Endothelial cell of umbilical vein (primary cell): ENCODE data around the gene WASF2. TPM values are rescaled to one million over a fixed set of nuclear protein-coding genes. Genes with fewer than 3 reads are reported as not detected.

Experiments used
- BruUV-seq: library from RNA; stranded (reverse); fragments of 400-500 nt; replicated peaks from 2 replicates; lab custom pipeline; 2021; lab: Mats Ljungman, UMichigan
- CTCF ChIA-PET: fragments of 300-600, 350-600 bp; sonication (Branson Sonifier 250); formaldehyde crosslinking; loops from one replicate; lab custom pipeline; 2021; ENCODE audit warnings: antibody characterized with exemption, inconsistent platforms; lab: Charles Lee
- POLR2A ChIA-PET: fragments of 300-600, 350-600 bp; sonication (Branson Sonifier 250); formaldehyde crosslinking; loops from one replicate; lab custom pipeline; 2021; ENCODE audit warnings: antibody characterized with exemption, inconsistent platforms; lab: Charles Lee
- DNase-seq: peaks from one replicate; pipeline ENCODE4 v3.0.0-alpha.2; 2011; ENCODE audit warnings: low read depth, low spot score
- FAIRE-seq: peaks from 2 replicates; lab custom pipeline; 2011; peaks lifted over from hg19 to GRCh38; lab: Jason Lieb, UNC
- H2AFZ ChIP-seq: 2 replicates; pipeline ENCODE4 v1.6.0; 2012; ENCODE audit warnings: low read depth, low read length, control low read depth, inconsistent platforms
- H3K27ac ChIP-seq: 2 replicates; pipeline ENCODE4 v1.5.1; 2011; ENCODE audit warnings: low read depth, mild to moderate bottlenecking, control low read depth, low read length, moderate library complexity; ENCODE audit not compliant: insufficient read depth
- H3K27me3 ChIP-seq, 2 experiments: 2 replicates each; pipeline versions ENCODE4 v1.6.0 to v1.6.1; 2011; ENCODE audit warnings: low read length in 2 of 2, mixed read lengths in 1 of 2; ENCODE audit not compliant: control insufficient read depth in 2 of 2, insufficient read depth in 2 of 2
- H3K36me3 ChIP-seq, 2 experiments: 2 replicates in 1 of 2; 3 replicates in 1 of 2; pipeline ENCODE4 v1.5.1; 2011; ENCODE audit warnings: low read length in 2 of 2, mild to moderate bottlenecking in 1 of 2, moderate library complexity in 1 of 2; ENCODE audit not compliant: control insufficient read depth in 2 of 2, insufficient read depth in 2 of 2; ENCODE audit errors: extremely low read depth in 1 of 2
- H3K4me1 ChIP-seq: 3 replicates; pipeline ENCODE4 v1.5.1; 2011; ENCODE audit warnings: mild to moderate bottlenecking, low read length; ENCODE audit not compliant: control insufficient read depth, insufficient read depth; ENCODE audit errors: extremely low read depth
- H3K4me2 ChIP-seq: 2 replicates; pipeline ENCODE4 v1.6.1; 2011; ENCODE audit warnings: low read length, control low read depth, mixed read lengths; ENCODE audit not compliant: insufficient read depth
- H3K4me3 ChIP-seq, 3 experiments: fragments of 200-600 bp in 1 of 3; sonication (generic), shearing (Covaris generic) in 1 of 3; replicated peaks in 1 of 3; 2 replicates each; pipeline ENCODE4 v1.5.1; 2011 to 2016; ENCODE audit warnings: control low read depth in 3 of 3, low read length in 3 of 3, mild to moderate bottlenecking in 2 of 3, inconsistent platforms in 1 of 3, low read depth in 1 of 3, moderate library complexity in 1 of 3; ENCODE audit not compliant: insufficient read depth in 1 of 3
- H3K79me2 ChIP-seq: 2 replicates; pipeline ENCODE4 v1.6.0; 2012; ENCODE audit warnings: low read length, inconsistent platforms; ENCODE audit not compliant: control insufficient read depth, insufficient read depth
- H3K9ac ChIP-seq: replicated peaks from 2 replicates; pipeline ENCODE3; 2011; ENCODE audit warnings: low read length, control low read depth; ENCODE audit not compliant: insufficient read depth; ENCODE audit errors: extremely low read depth
- H3K9me1 ChIP-seq: replicated peaks from 3 replicates; pipeline ENCODE4 v1.6.0; 2011; ENCODE audit warnings: mild to moderate bottlenecking, low read length; ENCODE audit not compliant: control insufficient read depth, insufficient read depth; ENCODE audit errors: extremely low read depth
- H3K9me3 ChIP-seq: replicated peaks from 2 replicates; pipeline ENCODE4 v1.5.1; 2012; ENCODE audit warnings: low read length, inconsistent platforms; ENCODE audit not compliant: control insufficient read depth, insufficient read depth
- H4K20me1 ChIP-seq: replicated peaks from 2 replicates; pipeline ENCODE3; 2011; ENCODE audit warnings: mild to moderate bottlenecking, low read length; ENCODE audit not compliant: control insufficient read depth, insufficient read depth; ENCODE audit errors: extremely low read depth
- EZH2 ChIP-seq: IDR thresholded peaks from 2 replicates; pipeline ENCODE4 v1.6.1; 2012; ENCODE audit warnings: borderline replicate concordance, low read depth, mild to moderate bottlenecking, moderate library complexity, low read length, inconsistent platforms; ENCODE audit not compliant: severe bottlenecking
- FOS ChIP-seq: IDR thresholded peaks from 2 replicates; pipeline ENCODE4 v1.6.1; 2011; ENCODE audit warnings: mild to moderate bottlenecking, low read length, moderate library complexity, borderline replicate concordance; ENCODE audit not compliant: insufficient read depth
- GATA2 ChIP-seq: IDR thresholded peaks from 2 replicates; pipeline ENCODE4 v1.7.0; 2011; ENCODE audit warnings: low read depth, mild to moderate bottlenecking, moderate library complexity, mixed read lengths, low read length; ENCODE audit not compliant: insufficient read length, insufficient read depth
- JUN ChIP-seq: IDR thresholded peaks from 2 replicates; pipeline ENCODE4 v1.6.1; 2011; ENCODE audit warnings: borderline replicate concordance, low read depth; ENCODE audit not compliant: insufficient read length, insufficient read depth
- MYC ChIP-seq: IDR thresholded peaks from one replicate; pipeline ENCODE4 v1.6.1; 2011; ENCODE audit warnings: mild to moderate bottlenecking, low read depth, low read length
- POLR2A ChIP-seq: IDR thresholded peaks from 2 replicates; pipeline ENCODE4 v1.6.1; 2012; ENCODE audit warnings: low read depth, mild to moderate bottlenecking, control low read depth, low read length
- POLR2AphosphoS5 ChIP-seq: IDR thresholded peaks from 2 replicates; pipeline ENCODE4 v1.6.1; 2012; ENCODE audit warnings: low read depth, mild to moderate bottlenecking, control low read depth, low read length, moderate library complexity; ENCODE audit not compliant: insufficient read depth
- dilution Hi-C: fragments of 300-500 bp; cut with MboI; formaldehyde crosslinking; loops from one replicate; pipeline ENCODE4 v1.15.0; 2019; ENCODE audit warnings: low sequenced_read_pairs; ENCODE audit not compliant: extremely low pct_ligation_motif_present
- intact Hi-C: fragments of 100-400 bp; cut with micrococcal nuclease; formaldehyde crosslinking; loops from one replicate; pipeline ENCODE4 v1.10.0; 2022
- polyA plus RNA-seq, 4 experiments: library from polyadenylated mRNA; depleted of rRNA in 3 of 4; stranded (reverse) in 3 of 4; unstranded in 1 of 4; fragments of >200 nt; gene quantifications; 2 replicates each; pipeline versions ENCODE4 v1.2.1 to v1.2.3, GENCODE V29; 2011 to 2012; ENCODE audit warnings: missing spikeins in 1 of 4
- total RNA-seq: library from RNA; stranded (reverse); gene quantifications from 2 replicates; pipeline ENCODE4 v1.2.3, GENCODE V29; 2021
- TF ChIP-seq, protein P1 (sequence below), 2 donors: IDR thresholded peaks; 1 replicate in 1 of 2; 2 replicates in 1 of 2; pipeline ENCODE4 v1.5.1; 2011; ENCODE audit warnings: low read length in 2 of 2, mild to moderate bottlenecking in 2 of 2, moderate library complexity in 2 of 2, control low read depth in 1 of 2, inconsistent platforms in 1 of 2, low read depth in 1 of 2; ENCODE audit not compliant: insufficient read depth in 1 of 2; ENCODE audit errors: extremely low read depth in 1 of 2
- TF ChIP-seq, protein P2 (sequence below): IDR thresholded peaks from 2 replicates; pipeline ENCODE4 v1.6.1; 2011; ENCODE audit not compliant: insufficient read depth, insufficient read length

Gene WASF2
- total and polyA plus RNA-seq, 2 donors (not counting 3 experiments of a cell fraction or from before 2014, with no cell fraction given) = 76.9 to 172 TPM

DNA sequence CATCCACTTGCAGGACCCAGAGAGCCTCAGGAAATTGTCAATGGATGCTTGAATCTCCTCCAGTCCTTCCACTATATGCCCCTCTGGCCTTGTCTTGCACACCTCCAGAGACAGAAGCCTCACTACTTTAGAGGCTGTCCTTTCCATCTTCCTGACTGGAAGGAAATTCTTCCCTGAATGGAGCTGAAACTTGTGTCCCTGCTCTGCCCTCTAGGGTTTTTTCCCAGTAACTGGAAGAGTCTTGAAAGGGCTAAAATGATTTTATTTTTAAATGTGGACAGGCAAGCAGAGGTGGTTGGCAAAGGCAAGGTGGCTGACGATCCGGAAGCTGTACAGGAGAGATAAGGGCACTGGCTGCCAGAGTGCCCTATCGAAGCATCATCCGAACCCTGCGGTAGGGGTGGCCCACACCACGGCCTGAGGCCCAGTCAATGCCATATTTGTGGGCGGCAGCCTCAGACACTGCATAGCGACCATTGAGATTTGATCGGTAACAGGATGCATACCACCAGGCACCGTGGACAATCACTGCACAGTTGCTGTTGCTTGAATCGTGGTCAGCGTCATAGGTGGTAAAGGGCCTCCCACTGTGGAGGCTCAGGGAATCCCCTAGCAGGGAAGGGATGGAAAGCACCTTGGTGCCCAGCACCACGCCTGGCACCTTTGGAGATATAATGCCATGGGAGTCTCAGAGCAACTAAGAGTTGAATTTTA is 120.9 kb downstream of the WASF2 start:
- H4K20me1 ChIP-seq = no peaks in the 10 kb centered on the region
- ChIA-PET CTCF (interaction anchor here (0.6 to 6.8 kb wide), 17 partner anchors 9 to 324 kb away, joined by 3 to 57 read pairs (median 4); partner anchors contain the start of gene GPR3), POLR2A (interaction anchor here (0.7 kb wide), 1 partner anchor 24 kb away, joined by 6 read pairs; no protein-coding TSS in a partner anchor)
- TF ChIP-seq GATA2 (no peak), POLR2AphosphoS5 (no peak), FOS (no peak), EZH2 (no peak), JUN (no peak), POLR2A (no peak), MYC (no peak)
- TF ChIP-seq, protein P1, sequence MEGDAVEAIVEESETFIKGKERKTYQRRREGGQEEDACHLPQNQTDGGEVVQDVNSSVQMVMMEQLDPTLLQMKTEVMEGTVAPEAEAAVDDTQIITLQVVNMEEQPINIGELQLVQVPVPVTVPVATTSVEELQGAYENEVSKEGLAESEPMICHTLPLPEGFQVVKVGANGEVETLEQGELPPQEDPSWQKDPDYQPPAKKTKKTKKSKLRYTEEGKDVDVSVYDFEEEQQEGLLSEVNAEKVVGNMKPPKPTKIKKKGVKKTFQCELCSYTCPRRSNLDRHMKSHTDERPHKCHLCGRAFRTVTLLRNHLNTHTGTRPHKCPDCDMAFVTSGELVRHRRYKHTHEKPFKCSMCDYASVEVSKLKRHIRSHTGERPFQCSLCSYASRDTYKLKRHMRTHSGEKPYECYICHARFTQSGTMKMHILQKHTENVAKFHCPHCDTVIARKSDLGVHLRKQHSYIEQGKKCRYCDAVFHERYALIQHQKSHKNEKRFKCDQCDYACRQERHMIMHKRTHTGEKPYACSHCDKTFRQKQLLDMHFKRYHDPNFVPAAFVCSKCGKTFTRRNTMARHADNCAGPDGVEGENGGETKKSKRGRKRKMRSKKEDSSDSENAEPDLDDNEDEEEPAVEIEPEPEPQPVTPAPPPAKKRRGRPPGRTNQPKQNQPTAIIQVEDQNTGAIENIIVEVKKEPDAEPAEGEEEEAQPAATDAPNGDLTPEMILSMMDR (IDR thresholded peaks at IDR 0.05; ENCODE audit: extremely low read depth in 1 of 2, insufficient read depth in 1 of 2, low read depth in 1 of 2, low read length in 2 of 2) = no peak
- TF ChIP-seq, protein P2, sequence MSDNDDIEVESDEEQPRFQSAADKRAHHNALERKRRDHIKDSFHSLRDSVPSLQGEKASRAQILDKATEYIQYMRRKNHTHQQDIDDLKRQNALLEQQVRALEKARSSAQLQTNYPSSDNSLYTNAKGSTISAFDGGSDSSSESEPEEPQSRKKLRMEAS = no peak
- no peak overlapping the region for H3K4me2 ChIP-seq
- no peaks in the 10 kb centered on the region for H3K9me1 ChIP-seq
- dilution Hi-C loops = no loop called here
- no peaks in the 10 kb centered on the region for H3K9me3 ChIP-seq
- intact Hi-C loops = no loop called here
- FAIRE-seq (no peak), DNase-seq (no peak)
- H2AFZ ChIP-seq = no peak overlapping the region
- H3K36me3 ChIP-seq = no peaks in the 10 kb centered on the region
- no TSS peak for BruUV-seq
- H3K27ac ChIP-seq = no peak overlapping the region
- H3K4me1 ChIP-seq = peaks cover 15% of the 10 kb centered on the region
- no peaks in the 10 kb centered on the region for H3K79me2 ChIP-seq
- H3K27me3 ChIP-seq = no peaks in the 10 kb centered on the region
- H3K4me3 ChIP-seq = no peak overlapping the region
- H3K9ac ChIP-seq = no peak overlapping the region
